Neural cell (in vitro differentiated cells): ENCODE measurements around the gene SIX2.

ENCODE experiments used
- CTCF ChIP-seq: fragments of 450-650 bp; IDR thresholded peaks from 2 replicates; pipeline ENCODE4 v1.5.1; 2014; ENCODE audit warnings: antibody characterized with exemption, mild to moderate bottlenecking, moderate library complexity; ENCODE audit not compliant: poor library complexity, severe bottlenecking
- EP300 ChIP-seq: fragments of 450-650 bp; conservative IDR thresholded peaks from 2 replicates; pipeline ENCODE4 v1.6.1; 2014; ENCODE audit warnings: antibody characterized with exemption, mild to moderate bottlenecking, moderate library complexity; ENCODE audit not compliant: poor library complexity, severe bottlenecking
- EZH2 ChIP-seq: fragments of 200-600, 300-800 bp; shearing (Covaris generic), sonication (generic); IDR thresholded peaks from 2 replicates; pipeline ENCODE4 v1.6.1; 2014; ENCODE audit warnings: antibody characterized with exemption, low read length, borderline replicate concordance, mild to moderate bottlenecking; ENCODE audit not compliant: insufficient read depth, poor library complexity, severe bottlenecking
- MXI1 ChIP-seq: fragments of 450-650 bp; conservative IDR thresholded peaks from 2 replicates; pipeline ENCODE4 v1.6.1; 2014; ENCODE audit warnings: antibody characterized with exemption, mild to moderate bottlenecking; ENCODE audit not compliant: poor library complexity, severe bottlenecking
- POLR2AphosphoS5 ChIP-seq: IDR thresholded peaks from 2 replicates; pipeline ENCODE4 v1.6.1; 2012

GRCh38 chr2:45031028-45031427 lies 21.8 kb upstream of the SIX2 start:
- TF ChIP-seq CTCF: no peak
- TF ChIP-seq EP300: no peak
- no peak for TF ChIP-seq EZH2
- TF ChIP-seq POLR2AphosphoS5: no peak
- no peak for TF ChIP-seq MXI1
